Fibroblast of skin of scalp (primary cell): Measurements from ENCODE around the gene REN. TPM values are rescaled to one million over a fixed set of nuclear protein-coding genes. Genes with fewer than 3 reads are reported as not detected.
A peak's percentile ranks its signal among the peaks of the same experiment; 100 is the strongest.

Source experiments
- DNase-seq: peaks from one replicate; pipeline ENCODE4 v3.0.0-alpha.2; 2013
- polyA plus RNA-seq, 2 experiments: library from polyadenylated mRNA; unstranded; fragments of 120-200 nt; gene quantifications; one replicate each; pipeline ENCODE4 v1.2.1, GENCODE V29; 2013; ENCODE audit not compliant: insufficient read length in 2 of 2

Gene REN
- not detected for polyA plus RNA-seq (2013, experiment 1 of 2; ENCODE audit: insufficient read length)
- 0.16 TPM for polyA plus RNA-seq (2013, experiment 2 of 2; ENCODE audit: insufficient read length)

- DNase-seq: no peak
Measured at GRCh38 chr1:204166219-204166618, at the start of gene REN. TSS of gene REN (minus strand) at chr1:204166337. CDS start at chr1:204166293, 44 bp downstream.

- peak; percentile 79 for DNase-seq
Measured at GRCh38 chr1:204213668-204214662, 47.8 kb upstream of the REN start, which contains the start of gene GOLT1A. TSS of gene GOLT1A (minus strand) at chr1:204213988. CDS start at chr1:204213906, 82 bp downstream.

- DNase-seq: no peak
Measured at GRCh38 chr1:204212715-204213114, 46.6 kb upstream of the REN start.

GRCh38 chr1:204211046-204211445 lies 44.9 kb upstream of the REN start:
- DNase-seq: no peak

GRCh38 chr1:204207136-204207616 lies 41.0 kb upstream of the REN start:
- peak; percentile 31 for DNase-seq

GRCh38 chr1:204206121-204206520 lies 40.0 kb upstream of the REN start:
- DNase-seq: no peak

- no peak for DNase-seq
Measured at GRCh38 chr1:204205486-204205885, 39.3 kb upstream of the REN start.

- DNase-seq: no peak
Measured at GRCh38 chr1:204204944-204205343, 38.8 kb upstream of the REN start.

DNA sequence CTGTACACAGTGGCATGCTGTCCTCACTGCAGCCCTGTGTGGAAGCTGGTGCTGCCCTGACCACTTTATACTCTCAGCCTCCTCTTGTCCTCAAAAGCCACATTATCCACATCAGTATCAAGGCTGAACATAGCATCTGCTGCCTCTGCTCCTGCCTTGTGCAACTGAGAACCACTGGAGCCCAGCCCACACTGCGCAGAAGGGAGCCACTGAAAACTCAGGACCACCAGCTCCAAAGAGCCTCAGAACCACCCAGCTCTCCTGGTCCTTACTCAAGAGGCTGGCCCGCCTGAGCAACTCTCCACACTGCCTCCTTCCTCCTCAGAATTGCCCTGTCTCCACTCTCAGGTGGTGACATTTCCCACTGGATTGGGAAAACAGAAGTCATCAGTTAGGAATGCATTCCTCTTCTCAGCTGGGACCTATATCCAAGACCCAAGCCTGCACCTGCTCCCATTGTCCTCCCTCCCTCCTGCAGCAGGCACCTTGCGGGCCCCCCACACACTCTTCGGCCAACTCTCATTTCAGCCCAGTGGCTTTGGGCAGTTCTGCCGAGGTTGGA lies 37.1 kb upstream of the REN start:
- DNase-seq: no peak

DNA sequence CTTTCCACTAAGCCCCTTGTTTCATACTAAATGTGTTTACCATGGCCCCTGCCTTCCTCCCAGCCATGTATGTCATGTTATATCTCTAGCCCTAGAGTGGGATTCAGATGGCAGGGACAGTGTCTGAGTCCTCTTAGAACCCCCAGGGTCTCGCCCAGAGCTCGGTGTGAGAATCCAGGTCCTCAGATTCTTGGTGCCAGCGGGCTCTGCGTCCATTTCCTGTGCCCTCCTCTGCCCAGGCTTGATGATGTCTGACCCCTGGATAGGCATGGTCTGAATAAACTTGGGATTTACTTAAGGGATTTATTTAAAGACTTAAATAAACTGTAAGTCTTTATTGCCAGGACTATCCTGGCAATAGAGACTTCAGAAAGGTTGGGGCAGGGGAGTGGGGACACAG lies 36.3 kb upstream of the REN start:
- DNase-seq: no peak

GRCh38 chr1:204201348-204202040 lies 35.4 kb upstream of the REN start:
- no peak for DNase-seq

- no peak for DNase-seq
Measured at GRCh38 chr1:204199579-204199978, 33.4 kb upstream of the REN start.

- peak; percentile 70 for DNase-seq
Measured at GRCh38 chr1:204198348-204199340, 32.5 kb upstream of the REN start.

GRCh38 chr1:204197068-204197467 lies 30.9 kb upstream of the REN start:
- DNase-seq: no peak

DNA sequence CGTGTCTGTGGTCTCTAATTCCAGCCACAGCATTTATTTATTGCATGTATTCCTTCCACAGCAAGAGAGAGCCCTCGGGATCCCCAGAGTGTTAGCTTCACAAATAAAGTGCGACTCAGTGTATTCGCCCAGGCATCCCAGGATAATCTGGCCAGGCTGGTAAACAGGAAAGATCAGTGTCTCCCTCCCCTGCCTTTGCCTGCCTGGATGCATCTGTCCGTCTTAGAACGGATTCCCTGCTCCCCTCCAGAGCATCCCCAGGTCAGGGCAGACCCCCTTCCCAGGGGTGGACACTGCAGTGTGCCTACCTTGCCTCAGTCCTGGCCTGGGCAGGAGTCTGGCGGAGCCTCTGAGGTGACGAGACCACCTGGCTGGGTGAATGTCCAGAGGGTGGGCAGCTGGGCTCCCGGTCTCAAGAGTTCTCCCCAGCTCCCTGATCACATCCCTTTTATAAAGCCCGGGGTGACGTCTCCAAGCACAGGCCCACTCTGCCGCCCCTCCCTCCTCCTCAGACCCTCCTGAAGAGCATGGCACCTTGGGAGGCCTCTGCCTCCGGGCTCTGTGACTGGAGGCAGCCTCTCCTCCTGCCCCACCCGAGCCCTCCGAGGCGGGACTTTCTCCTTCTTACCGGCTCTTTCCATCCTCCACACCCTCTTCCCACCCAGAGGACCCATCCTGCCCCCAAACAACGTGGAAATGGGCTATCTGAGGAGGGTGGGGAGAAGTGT lies 30.1 kb upstream of the REN start, which contains the start of gene KISS1:
Gene KISS1, minus strand, starts transcription at position 424 of the 728 bp plus-strand sequence. CDS start 3,615 bp downstream, outside the sequence.
- DNase-seq: no peak

DNA sequence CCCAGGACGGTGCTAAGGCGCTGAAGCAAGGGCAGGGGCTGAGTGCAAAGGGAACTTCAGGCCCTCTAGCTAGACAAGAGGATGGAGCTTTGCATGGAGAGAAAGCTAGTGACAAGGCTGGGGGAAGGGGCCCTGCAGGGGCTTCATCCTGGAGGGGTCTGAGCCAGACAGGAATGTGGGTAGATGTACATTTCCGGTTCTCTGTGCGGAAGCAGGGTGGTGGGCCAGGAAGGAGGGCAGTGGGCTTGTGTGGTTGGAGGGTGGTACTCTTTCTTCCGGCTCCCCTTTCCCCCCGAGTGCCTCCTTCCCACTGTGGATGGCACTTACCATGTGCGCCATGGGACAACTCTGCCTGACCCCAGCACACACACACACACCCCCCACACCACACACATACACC lies 28.6 kb upstream of the REN start:
- no peak for DNase-seq

DNA sequence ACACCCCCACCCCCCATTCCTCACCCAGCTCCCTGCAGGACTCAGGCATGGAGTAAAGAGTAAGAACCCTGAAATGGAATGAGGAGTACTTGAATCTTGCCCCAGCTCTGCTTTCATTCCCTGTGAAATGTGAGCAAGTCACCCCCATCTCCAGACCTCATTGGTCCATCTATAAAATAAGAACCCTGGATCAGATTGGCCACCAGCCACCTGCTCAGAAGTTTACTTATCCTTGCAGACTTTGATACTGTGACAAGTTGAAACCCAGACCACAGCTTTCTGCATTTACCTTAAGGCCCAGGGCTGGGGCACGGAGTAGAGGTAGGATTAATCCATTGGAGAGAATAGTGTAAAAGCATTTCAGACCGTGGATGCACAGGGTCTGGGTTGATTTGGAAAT lies 27.9 kb upstream of the REN start:
- DNase-seq: no peak

- no peak for DNase-seq
Measured at GRCh38 chr1:204192589-204193352, 26.6 kb upstream of the REN start.

GRCh38 chr1:204192046-204192445 lies 25.9 kb upstream of the REN start:
- no peak for DNase-seq

- no peak for DNase-seq
Measured at GRCh38 chr1:204191456-204191855, 25.3 kb upstream of the REN start.
